H1 (cell line): Measurements from ENCODE around the gene DES.

Source experiments
- ATF2 ChIP-seq: IDR thresholded peaks from 2 replicates; pipeline ENCODE4 v1.6.1; 2012; ENCODE audit warnings: low read length, inconsistent platforms
- CREB1 ChIP-seq: IDR thresholded peaks from 2 replicates; pipeline ENCODE4 v1.6.1; 2012; ENCODE audit warnings: inconsistent platforms
- CTCF ChIP-seq, 3 experiments: IDR thresholded peaks; 1 replicate in 2 of 3; 2 replicates in 1 of 3; pipeline versions ENCODE4 v1.5.1 to v1.6.1; 2011; ENCODE audit warnings: low read length in 3 of 3, mild to moderate bottlenecking in 3 of 3, inconsistent platforms in 2 of 3, low read depth in 1 of 3, moderate library complexity in 1 of 3; ENCODE audit not compliant: insufficient read depth in 1 of 3; ENCODE audit errors: control extremely low read depth in 1 of 3
- EZH2 ChIP-seq: fragments of 200-600 bp; sonication (generic); IDR thresholded peaks from 2 replicates; pipeline ENCODE4 v1.7.1; 2012; ENCODE audit warnings: low read depth, mild to moderate bottlenecking, moderate library complexity, low read length, inconsistent platforms; ENCODE audit not compliant: severe bottlenecking
- FOSL1 ChIP-seq: IDR thresholded peaks from 2 replicates; pipeline ENCODE4 v1.6.1; 2011; ENCODE audit warnings: mild to moderate bottlenecking, low read depth, low read length, moderate library complexity; ENCODE audit not compliant: insufficient read depth
- RAD21 ChIP-seq, 2 experiments: IDR thresholded peaks in 1 of 2; conservative IDR thresholded peaks in 1 of 2; 2 replicates each; pipeline ENCODE4 v1.6.1; 2011; ENCODE audit warnings: low read depth in 2 of 2, low read length in 2 of 2, improper control_type of control experiment in 1 of 2, inconsistent platforms in 1 of 2, mild to moderate bottlenecking in 1 of 2, moderate library complexity in 1 of 2
- SP2 ChIP-seq: IDR thresholded peaks from 2 replicates; pipeline ENCODE4 v1.6.1; 2012; ENCODE audit warnings: mild to moderate bottlenecking, low read length, inconsistent platforms
- YY1 ChIP-seq: IDR thresholded peaks from 2 replicates; pipeline ENCODE4 v1.6.1; 2011; ENCODE audit warnings: low read depth, mild to moderate bottlenecking, low read length

- TF ChIP-seq CTCF (IDR thresholded peaks at IDR 0.05; ENCODE audit: control extremely low read depth in 1 of 3, insufficient read depth in 1 of 3, low read depth in 1 of 3, low read length in 3 of 3) (no peak), CREB1 (no peak), ATF2 (no peak), FOSL1 (no peak), SP2 (no peak), RAD21 (IDR thresholded peaks at IDR 0.05 in 1 of 2, conservative IDR thresholded peaks at IDR 0.05 in 1 of 2; ENCODE audit: low read depth in 2 of 2, low read length in 2 of 2) (no peak), EZH2 (no peak), YY1 (no peak)
Measured at GRCh38 chr2:219420687-219421086, 2.5 kb downstream of the DES start.
